Midbrain (tissue), 1 donor: ENCODE measurements around the gene PRKAR1B.

Experiments
- DNase-seq: peaks from one replicate; lab custom pipeline; 2025; lab: John Stamatoyannopoulos, UW

PRKAR1B gene

DNA sequence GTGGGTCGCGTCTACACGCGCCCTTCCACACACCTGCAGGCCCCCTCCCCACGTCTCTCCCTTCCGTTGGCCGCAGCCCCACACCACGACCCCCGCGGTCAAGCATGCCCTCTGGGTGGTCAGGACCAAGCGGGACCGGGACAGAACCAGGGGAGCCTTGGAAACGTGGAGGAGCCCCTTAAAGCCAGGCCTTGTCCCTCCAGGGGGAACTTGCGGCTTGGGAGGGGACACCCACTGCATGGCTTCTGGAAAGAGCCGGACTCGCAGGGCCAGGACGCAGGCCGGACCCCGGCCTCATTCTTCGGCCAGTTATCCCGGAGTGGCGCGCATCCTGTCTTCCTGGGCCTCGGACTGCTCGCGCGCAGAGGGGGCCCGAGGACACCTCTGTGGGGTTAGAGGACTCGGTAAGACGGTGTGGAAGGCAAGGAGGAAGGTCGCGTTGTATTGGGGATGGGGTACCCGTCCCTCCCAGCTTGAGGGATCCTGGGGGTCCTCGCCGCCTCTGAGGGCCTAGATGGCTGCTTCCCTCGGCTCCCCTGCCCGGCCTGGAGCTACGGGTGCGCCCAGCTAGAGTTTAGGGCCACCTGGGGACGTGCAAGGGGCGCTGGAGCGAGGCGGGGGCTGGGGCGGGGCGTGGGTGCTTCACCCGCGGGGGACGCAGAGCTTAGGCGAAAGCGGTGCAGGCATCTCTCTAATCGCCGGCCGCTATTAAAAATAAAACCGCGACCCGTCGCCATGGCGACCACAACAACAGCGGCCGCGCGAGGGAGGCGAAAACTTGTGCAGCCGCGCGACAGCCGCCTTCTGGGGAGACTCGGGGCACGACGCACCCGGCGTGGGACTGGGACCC lies 205.6 kb downstream of the PRKAR1B start:
- DNase-seq: no peak

DNA sequence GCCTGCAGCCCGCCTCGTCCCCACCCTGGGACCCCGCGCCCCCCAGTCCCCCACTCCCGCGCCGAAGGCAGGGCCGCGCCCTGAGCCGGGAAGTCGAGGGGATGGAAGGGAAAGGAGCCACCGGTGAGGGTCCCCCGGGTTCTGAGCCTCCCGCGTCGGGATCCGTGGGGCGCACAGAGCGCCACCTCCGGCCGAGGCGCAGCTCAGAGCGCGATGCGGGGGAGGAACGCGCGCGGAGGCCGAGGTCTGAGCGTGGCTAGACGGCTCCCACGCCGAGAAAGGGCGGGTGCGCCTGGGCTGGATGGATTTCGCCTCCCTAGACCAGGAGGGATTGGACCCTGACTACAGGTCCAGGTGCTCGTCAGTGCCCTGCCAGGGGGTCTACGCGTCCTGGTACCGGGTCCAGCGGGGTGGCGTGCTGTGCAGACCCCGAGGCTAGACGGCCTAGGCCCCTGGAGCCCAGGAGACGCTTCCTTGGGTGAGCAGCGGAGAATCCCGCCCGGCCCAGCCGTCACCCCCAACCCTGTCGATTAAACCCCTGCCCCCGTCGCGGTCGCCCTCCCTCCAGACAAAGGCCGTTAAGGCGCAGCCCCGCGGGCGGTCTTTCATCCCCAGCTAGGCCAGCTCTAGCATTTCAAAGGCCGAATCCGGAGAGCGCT lies 206.4 kb downstream of the PRKAR1B start:
- peak; percentile 13 for DNase-seq

DNA sequence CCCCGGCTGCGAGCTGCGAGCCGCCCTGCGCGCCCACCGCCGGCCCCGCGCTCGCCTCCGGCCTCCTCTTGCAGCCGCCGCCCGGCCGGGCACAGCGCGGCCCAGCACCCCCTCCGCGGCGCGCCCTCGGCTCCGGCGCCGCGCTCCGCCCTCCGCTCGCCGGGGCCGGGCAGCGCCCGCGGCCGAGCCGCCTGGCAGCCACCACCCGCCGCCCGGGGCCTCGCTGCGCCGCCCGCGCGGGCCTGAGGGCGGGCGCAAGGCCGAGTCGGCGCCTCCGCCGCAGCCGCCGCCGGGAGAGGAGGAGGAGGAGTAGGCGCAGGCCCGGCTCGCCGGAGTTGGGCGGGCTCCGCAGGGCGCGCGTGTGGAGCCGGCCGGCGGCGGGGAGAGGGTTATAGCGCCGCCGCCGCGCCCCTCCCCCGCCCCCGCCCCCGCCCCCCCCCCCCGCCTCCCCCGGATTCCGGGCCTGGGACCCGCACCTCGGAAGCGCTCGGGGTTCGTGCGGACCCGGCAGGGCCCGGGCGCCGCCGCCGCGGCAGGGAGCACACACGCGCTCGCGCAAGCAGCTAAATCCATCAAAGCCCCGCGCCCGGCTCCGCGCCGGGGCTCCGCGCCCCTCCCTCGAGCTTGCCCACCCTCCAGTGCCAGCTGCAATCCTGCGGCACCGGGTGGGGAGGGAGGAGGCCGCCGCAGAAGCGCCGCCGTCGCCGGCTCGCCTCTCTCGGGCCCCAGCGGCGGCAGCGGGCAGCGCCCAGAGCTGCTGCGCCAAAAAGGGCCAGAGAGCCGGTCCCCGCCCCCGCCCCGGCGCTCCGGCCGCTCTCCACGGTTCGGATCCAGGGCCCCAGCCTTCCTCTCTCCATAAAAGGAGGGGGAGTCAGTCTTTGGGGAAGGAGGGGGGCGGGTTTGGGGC lies 207.3 kb downstream of the PRKAR1B start, which contains the start of gene PDGFA:
Gene PDGFA (minus strand): TSS at position 363 of the 907 bp plus-strand sequence. CDS start 845 bp downstream, outside the sequence.
- DNase-seq: peak; percentile 64

DNA sequence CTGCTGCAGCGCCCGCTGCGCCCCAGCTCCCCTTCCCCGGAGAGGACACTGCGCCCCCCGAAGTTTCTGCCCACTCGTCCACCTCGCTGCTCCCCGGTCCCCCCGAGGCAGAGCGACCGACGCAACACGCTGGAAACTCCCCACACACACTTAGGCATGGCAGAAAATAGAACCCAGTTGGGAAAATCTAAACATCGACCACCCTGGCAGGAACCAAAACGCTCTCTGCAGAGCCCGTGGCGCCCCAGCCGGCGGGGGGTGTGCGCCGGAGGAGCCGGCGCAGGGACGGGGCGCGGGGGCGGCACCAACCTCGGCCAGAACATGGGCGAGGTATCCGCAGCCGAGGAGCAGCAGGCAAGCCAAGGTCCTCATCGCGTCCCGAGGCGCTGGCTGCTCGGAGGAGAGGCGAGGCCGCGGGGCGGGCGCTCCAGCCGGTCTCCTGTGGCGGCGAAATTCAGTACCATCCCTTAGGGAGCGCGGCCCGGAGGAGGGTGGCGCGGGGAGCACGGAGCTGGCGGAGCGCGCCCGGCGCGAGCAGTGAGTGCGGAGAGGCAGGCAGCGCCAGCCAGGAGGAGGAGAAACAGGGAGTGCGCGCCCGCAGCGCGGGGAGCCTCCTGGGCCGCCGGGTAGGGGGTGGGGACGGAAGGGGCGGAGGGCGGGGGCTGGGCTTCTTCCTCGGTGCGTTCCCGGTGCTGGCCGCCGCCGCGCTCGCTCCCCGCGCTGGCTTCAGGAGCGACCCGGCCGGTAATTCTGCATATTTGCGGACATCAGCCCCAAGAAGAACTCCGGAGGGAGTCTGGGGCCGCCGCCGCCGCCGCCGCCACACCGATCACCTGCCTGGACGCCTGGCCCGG lies 208.2 kb downstream of the PRKAR1B start:
- peak; percentile 83 for DNase-seq

DNA sequence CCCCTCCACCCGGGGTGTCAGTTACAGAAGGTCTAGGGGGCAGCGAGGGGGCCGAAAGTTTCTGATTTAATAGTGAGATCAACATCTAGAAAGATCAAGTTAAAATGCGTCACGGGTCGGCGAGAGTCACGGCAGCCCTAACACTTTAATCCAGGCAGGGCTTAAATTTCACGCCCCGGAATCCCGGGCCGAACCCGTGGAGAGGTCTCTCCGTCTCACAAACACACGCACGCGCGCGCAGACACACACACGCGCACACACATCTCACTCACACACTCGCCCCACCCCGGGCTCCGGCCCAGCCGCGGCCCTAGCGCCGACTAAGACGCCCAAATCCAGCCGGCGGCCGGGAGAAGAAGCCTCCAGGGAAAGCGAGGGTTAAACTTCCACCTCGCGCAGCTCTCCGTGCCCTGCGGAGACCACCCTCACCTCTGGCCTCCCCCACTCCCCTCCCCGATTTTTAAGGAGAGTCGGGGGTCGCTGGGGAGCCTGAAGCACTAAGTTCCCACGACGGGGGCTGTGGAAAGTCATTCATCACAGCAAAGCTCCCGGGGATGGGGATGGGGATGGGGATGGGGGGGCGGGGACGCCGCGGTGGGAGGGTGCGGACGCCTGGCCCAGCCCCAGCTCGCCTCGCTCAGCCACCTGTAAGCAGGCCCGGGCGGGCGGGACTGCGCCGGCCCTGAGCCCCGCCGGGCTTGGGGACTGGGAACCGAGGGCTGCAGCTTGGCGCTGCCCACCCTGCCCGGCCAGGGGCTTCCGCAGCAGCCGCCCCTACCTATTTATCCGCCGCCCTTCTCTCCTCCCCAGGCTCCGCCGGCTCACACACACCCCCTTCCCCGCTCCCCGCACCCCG lies 209.1 kb downstream of the PRKAR1B start:
- DNase-seq: peak; percentile 65

DNA sequence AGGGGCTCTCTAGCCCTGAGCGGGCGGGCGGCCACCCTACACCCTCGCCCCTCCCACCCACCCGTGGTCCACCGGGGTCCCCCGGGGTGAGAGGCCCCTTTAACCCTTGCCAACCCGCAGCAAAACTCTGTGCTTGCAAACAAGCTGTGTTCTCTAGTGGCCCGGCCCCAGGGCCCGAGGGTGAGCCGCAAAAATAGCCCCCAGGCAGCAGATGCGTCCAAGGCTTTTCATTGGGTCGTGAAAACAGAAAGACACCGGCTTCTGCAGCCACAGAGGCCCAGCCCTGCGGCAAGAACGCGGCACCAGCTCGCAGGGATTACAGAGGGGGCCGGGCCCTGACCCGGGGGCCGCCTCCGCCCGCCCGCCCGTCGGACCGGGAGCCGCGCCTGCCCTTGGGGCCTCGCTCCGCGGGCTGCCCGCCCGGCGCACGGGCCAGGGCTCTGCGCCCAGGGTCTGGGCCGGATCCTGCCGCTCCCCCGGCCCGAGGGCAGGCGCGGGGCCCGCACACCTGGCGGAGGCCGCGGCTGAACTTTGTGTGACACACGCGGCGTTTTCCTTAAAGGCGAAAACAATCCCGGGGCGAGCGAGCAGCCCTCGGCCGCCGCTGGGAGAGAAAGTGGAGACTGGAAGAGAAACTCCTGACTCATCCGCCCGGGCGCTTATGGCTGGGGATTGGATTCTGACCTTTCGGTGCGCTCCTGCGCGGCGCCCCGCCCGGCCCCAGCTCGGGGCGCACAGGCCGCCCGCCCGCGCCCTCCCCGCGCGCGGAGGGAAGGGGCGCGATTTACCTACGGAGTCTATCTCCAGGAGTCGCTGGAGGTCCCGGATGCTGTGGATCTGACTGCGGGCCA lies 210.2 kb downstream of the PRKAR1B start:
- DNase-seq: peak; percentile 22

DNA sequence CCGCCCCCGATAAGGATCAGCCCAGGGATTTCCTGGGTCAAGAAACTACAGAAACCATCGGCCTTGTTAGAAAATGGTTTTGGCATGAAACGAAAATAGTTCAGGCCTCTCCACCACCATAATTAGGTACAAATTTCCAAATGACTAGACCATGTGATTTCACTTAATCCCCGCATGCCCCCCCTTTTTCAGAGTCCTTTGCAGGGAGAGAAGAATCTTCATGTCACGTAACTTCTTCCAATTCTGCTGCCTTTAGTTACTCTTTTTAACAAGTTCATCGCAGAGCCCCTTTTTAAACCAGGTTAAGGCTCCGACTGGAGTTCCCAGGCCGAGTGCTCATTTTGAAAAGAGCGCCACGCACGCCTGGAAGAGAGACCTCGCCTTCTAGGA lies 210.9 kb downstream of the PRKAR1B start:
- no peak for DNase-seq

DNA sequence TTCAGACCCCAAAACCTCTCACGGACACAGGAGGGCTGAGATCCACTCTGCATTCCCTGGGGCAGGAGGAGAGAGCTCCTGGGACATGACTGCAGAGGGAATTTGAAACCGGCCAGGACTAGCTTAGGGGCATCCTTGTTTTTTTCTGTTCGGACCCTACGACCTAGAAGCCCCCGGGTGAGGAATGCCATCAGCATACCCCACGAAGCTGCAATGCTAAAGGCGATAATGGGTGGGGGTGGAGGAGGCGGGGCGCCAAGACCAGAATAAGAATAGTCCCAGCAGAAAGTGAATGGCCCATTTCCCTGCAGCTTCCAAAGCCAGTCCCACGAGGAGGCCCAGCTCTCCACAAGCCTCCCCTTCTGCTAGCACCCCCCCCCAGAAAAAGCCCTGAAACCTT lies 211.5 kb downstream of the PRKAR1B start:
- no peak for DNase-seq

DNA sequence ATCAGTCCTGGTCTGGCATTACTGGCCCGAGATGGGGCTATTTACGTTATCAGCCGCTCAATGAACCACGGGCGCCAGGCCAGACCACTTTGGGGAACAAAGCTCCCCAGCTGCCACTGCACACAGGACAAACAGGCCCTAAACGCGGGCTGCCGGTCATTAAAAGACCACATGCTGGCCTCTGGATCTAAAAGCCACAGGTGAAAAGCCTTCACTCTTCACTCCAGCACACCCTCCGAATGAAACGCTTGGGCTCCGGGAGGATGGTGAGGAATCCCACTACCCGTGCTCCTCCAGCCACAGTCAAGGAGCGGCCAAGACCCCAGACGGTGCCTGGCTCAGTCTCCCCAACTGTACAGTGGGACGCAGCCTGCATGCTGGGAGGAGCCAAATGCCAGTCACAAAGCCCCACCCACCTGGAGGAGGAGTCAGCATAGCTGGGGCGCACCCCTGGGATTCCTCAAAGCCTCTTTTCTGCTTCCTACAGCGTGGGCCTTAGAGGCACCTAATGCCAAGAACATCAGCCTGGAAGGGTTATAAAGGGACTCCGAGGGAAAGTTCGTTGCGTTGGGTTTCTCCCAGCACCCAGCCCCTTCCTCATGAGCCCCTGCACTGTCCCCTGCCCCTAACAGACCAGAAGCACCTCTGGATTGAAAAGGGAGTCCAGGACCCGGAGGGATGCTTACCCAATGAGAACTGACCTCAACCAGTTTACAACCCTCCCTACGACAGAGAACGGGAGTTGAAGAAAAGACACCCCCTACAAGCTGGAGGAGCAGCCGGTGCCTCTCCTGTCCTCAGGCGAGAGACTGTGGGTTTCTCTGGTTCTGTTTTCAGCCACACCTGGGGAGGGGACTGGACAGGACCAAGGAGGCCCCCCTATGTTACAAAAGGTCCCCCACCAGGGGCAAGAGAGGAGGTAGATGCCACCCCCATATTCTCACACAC lies 212.2 kb downstream of the PRKAR1B start:
- peak; percentile 49 for DNase-seq

DNA sequence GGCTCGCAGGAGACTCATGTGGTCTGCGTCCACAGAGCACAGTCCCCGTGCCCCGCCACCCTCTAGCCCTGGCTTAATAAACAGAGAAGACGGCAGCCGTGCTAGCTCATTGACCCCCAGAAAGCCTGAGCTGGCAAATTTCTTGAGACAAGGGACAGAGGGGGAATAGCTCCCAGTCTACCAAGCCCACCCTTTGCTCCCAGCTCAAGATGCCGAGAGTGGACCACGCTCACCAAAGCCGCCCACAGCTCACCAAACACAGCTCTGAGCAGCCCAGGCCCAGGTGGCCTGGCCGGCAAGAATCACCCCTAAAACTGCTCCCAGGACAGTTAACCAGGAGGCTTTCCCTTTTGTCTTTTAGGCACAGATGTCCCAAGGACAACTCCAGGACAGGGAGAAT lies 212.8 kb downstream of the PRKAR1B start:
- no peak for DNase-seq

DNA sequence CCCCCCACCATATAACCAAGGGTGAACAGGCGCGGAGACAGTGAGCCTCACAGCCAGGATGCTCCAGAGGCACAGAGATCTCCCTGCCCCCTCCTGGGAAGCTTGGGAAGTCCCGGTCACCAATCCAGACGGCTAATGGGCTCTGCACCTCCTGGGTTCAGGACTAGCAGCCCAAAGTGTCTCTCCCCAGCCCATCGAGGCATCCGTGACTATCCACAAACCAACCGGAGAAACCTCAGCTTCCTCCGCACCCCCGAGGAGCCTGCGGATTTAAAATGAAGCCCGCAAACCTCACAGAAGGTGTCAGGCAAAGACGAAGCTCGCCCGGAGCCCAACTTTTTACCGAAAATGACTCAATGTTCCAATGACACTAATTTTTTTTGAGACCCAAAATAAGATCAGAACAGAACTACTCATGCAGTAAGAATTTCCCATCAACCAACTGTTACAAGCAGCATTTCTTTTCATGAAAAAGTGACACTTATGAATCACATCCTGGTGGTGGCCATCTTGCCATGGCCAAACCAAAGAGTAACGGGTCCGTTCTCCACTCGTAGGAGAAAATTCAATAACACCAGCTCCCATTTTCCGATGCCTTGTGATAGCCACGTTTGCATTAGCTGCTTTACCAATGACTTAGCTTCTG lies 213.4 kb downstream of the PRKAR1B start:
- no peak for DNase-seq

DNA sequence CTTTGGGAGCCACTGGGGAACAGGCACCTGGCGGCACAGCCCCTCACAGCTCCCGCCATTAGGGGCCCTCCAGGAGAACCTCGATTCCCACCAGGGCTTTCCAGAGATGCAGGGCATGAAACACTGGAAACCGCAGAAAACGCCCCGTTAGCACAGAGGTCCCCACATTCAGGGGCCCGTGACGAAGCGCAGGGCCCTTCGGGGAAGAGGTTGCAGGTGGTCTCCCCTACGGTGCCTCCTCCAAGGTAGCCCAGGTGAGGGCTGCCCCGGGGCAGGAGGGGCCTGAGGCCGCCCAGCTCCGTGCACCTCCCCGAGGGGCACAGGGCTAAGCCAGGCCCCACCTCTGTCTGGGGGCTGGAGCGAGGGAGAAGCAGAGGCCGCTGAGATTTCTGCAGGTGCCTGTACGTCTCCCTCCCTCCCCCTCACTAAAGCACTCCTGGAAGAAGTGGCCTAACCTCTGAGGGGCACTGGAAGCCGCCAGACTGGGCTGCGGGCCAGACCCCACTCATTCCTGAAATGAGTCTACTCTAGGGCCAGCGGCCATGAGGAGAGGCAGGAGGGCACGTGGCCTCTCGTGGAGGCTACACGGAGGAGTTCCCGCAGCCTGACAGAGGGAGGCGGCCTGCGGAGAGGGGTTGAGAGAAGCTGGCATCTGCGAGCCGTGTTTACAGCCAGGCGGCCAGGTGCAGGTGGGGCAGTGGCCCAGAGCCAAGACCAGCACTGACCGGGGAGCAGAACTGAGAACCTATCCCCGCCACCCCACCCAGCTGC lies 214.4 kb downstream of the PRKAR1B start:
- no peak for DNase-seq

DNA sequence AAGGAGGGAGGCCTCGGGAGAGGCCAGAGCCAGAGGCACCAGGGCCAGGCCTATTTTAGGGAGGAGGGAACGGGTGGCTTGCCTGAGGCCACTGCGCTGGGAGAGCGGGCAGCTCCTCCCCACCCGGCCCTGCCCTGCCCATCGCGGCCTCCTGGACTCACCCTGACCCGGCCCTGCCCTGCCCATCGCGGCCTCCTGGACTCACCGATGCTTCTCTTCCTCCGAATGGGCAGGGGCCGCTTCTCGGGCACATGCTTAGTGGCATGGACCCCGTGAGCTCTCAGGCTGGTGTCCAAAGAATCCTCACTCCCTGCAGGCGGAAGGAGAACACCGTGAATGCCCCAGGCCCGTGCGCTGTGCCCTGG lies 215.0 kb downstream of the PRKAR1B start:
- DNase-seq: no peak

DNA sequence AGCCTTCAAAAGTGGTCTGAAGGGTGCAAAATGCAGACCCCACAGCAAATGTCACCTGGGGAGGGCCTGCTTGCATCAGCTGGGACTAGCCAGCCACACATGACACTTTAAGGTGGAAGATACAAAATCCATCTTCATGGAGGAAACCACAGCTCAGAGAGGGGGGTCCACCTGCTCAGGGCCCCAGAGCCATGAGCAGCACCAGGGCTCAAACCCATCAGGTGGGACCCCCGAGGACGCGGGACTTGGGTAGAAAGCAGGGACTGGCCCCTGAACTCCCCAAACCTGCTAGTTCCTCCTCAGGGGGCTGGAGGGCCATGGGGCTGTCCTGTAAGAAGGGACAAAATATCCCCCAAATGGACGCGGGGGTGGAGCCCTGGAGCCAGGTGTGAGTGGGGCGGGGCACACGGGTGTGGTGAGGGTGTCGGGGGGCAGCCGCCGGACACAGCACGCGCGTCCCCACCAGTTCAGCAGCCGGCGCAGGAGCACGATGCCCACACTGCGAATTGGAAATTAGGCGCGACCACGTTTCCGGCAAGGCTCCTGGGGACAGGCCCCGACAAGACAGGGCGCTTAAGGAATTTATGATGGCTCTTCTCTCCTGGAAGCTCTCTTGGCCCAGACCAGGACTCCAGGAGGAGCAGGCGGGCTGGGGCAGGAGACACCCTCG lies 215.5 kb downstream of the PRKAR1B start:
- no peak for DNase-seq

DNA sequence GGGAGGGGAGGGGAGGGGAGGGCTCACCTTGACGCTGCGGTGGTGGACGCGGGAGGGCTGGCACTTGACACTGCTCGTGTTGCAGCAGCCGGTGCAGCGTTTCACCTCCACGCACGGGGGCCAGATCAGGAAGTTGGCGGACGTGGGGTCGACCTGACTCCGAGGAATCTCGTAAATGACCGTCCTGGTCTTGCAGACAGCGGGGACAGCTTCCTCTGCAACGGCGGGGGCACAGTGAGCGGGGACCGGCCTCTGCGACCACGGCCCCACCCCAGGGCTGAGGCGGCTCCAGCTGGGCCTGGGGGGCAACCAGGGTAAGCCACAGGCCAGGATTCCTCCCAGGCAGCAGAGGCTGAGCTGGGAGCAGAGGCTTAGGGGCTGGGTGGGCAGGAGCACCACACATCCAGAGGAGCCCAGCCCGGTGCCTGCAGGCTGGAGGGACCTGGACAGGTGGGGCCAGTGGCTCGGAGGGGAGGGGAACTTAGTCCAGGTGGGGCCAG lies 216.2 kb downstream of the PRKAR1B start:
- no peak for DNase-seq

DNA sequence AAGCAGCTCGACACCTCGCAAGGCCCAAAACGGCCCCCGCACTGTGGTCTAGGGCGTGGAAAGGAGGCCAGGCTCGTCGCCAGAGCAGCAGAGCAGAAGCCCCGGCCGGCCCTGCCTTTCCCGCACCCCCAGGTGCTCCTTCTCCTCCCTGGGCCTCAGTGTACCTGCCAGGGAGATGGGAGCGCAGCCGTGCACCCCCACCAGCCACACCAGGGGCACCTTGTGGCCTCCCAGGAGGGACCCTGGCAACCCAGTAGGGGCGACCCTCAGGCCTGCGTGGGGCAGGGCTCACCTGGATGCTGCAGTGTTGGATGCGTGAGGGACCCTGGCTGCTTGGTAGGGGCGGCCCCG lies 217.0 kb downstream of the PRKAR1B start:
- DNase-seq: no peak
